ENCODE data around the gene TMEM60. TPM values are rescaled to one million over a fixed set of nuclear protein-coding genes. Genes with fewer than 3 reads are reported as not detected.
A peak's percentile ranks its signal among the peaks of the same experiment; 100 is the strongest.

TMEM60 gene
- total and polyA plus RNA-seq, 2 of the 13 experiments (the other 11 are each of a cell fraction or from before 2014, with no cell fraction given): 25.6 to 27.7 TPM

GRCh38 chr7:77797734-77798393 lies 370 bp downstream of the TMEM60 start (continued):
- TF ChIP-seq HMGXB4 (CRISPR knock-in tag; IDR thresholded peaks at IDR 0.05; ENCODE audit: borderline replicate concordance in 1 of 2, low read depth in 1 of 2) (peak in 1 of 2 experiments; percentile 0; a peak in 2 of 4 replicates), TEAD2 (CRISPR knock-in tag; IDR thresholded peaks at IDR 0.05) (no peak), SALL2 (CRISPR knock-in tag; IDR thresholded peaks at IDR 0.05) (no peak), CBX1 (IDR thresholded peaks at IDR 0.05; ENCODE audit: low read depth) (peak; percentile 18), THAP11 (CRISPR knock-in tag; IDR thresholded peaks at IDR 0.05) (peak; percentile 8; the same call in 1 of the 2 replicates), ZKSCAN8 (CRISPR knock-in tag; IDR thresholded peaks at IDR 0.05; ENCODE audit: borderline replicate concordance) (no peak; the same call in 1 of the 2 replicates), CCDC6 (CRISPR knock-in tag; IDR thresholded peaks at IDR 0.05) (0 out of 2 replicates have a peak, but pooled peaks have one; percentile 16), KMT2A (CRISPR knock-in tag; IDR thresholded peaks at IDR 0.05) (peak; percentile 66; the same call in 1 of the 2 replicates), IRF9 (CRISPR knock-in tag; IDR thresholded peaks at IDR 0.05; ENCODE audit: borderline replicate concordance) (peak; percentile 63; the same call in 1 of the 2 replicates), SOX13 (IDR thresholded peaks at IDR 0.05) (no peak), SOX13 (CRISPR knock-in tag; conservative IDR thresholded peaks at IDR 0.05 in 1 of 2, IDR thresholded peaks at IDR 0.05 in 1 of 2) (no peak), ZFAT (CRISPR knock-in tag; conservative IDR thresholded peaks at IDR 0.05) (no peak), ZNF570 (CRISPR knock-in tag; IDR thresholded peaks at IDR 0.05; ENCODE audit: borderline replicate concordance) (no peak), MBNL3 (CRISPR knock-in tag; conservative IDR thresholded peaks at IDR 0.05) (no peak)
- TF ChIP-seq, protein P1, sequence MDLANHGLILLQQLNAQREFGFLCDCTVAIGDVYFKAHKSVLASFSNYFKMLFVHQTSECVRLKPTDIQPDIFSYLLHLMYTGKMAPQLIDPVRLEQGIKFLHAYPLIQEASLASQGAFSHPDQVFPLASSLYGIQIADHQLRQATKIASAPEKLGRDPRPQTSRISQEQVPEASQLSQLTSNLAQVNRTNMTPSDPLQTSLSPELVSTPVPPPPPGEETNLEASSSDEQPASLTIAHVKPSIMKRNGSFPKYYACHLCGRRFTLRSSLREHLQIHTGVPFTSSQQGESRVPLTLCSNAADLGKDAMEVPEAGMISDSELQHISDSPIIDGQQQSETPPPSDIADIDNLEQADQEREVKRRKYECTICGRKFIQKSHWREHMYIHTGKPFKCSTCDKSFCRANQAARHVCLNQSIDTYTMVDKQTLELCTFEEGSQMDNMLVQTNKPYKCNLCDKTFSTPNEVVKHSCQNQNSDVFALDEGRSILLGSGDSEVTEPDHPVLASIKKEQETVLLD (CRISPR knock-in tag; IDR thresholded peaks at IDR 0.05; ENCODE audit: low read depth): no peak
- TF ChIP-seq, protein P2, sequence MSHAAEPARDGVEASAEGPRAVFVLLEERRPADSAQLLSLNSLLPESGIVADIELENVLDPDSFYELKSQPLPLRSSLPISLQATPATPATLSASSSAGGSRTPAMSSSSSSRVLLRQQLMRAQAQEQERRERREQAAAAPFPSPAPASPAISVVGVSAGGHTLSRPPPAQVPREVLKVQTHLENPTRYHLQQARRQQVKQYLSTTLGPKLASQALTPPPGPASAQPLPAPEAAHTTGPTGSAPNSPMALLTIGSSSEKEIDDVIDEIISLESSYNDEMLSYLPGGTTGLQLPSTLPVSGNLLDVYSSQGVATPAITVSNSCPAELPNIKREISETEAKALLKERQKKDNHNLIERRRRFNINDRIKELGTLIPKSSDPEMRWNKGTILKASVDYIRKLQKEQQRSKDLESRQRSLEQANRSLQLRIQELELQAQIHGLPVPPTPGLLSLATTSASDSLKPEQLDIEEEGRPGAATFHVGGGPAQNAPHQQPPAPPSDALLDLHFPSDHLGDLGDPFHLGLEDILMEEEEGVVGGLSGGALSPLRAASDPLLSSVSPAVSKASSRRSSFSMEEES (CRISPR knock-in tag; IDR thresholded peaks at IDR 0.05): no peak; the same call in 1 of the 2 replicates
- TF ChIP-seq, protein P3, sequence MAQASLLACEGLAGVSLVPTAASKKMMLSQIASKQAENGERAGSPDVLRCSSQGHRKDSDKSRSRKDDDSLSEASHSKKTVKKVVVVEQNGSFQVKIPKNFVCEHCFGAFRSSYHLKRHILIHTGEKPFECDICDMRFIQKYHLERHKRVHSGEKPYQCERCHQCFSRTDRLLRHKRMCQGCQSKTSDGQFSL (CRISPR knock-in tag; IDR thresholded peaks at IDR 0.05): no peak
- TF ChIP-seq, protein P4, sequence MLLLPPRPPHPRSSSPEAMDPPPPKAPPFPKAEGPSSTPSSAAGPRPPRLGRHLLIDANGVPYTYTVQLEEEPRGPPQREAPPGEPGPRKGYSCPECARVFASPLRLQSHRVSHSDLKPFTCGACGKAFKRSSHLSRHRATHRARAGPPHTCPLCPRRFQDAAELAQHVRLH (CRISPR knock-in tag; IDR thresholded peaks at IDR 0.05; ENCODE audit: borderline replicate concordance, low read depth): peak; percentile 50; the same call in 1 of the 2 replicates
- TF ChIP-seq, protein P5, sequence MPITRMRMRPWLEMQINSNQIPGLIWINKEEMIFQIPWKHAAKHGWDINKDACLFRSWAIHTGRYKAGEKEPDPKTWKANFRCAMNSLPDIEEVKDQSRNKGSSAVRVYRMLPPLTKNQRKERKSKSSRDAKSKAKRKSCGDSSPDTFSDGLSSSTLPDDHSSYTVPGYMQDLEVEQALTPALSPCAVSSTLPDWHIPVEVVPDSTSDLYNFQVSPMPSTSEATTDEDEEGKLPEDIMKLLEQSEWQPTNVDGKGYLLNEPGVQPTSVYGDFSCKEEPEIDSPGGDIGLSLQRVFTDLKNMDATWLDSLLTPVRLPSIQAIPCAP (CRISPR knock-in tag; IDR thresholded peaks at IDR 0.05; ENCODE audit: low read depth): 0 out of 2 replicates have a peak, but pooled peaks have one; percentile 11

Measured in HepG2 (cell line).